PC-9 (cell line): Measurements from ENCODE around the gene ZNF516.
A peak's percentile ranks its signal among the peaks of the same experiment; 100 is the strongest.

Experiments used
- EZH2 ChIP-seq: fragments of 200-600 bp; sonication (generic); IDR thresholded peaks from 2 replicates; pipeline ENCODE4 v1.8.0; 2017; ENCODE audit warnings: antibody characterized with exemption, low read depth
- TF ChIP-seq, protein P1 (sequence below): fragments of 200-600 bp; sonication (generic); conservative IDR thresholded peaks from 2 replicates; pipeline ENCODE4 v1.6.1; 2017; ENCODE audit warnings: mixed run types, antibody characterized with exemption, mild to moderate bottlenecking, moderate library complexity

DNA sequence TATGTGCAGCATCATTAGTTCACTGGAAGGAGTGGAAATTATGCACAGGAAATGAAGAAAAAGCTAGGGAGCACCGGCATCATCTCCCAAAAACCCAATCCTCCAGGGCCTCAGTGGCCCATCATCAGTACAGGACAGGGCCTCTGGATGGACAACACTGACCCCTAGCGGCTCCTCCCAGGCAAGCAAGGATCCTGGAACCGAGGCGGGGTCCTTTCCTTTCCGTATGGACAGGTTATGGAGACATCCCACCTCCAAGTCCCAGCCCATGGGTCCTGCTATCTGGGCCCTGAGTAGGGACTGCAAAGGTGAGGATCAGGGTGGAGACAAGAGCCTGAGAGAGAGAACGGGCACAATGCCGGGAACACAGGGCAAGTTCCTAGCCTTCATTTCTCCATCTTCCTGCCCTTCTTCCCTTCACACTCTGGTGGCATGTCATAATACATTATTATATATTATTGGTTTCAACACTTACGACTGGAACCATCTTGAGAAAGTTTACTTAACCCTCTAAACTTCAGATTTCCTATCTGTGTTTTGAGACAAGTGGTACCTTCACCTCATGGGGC lies 68.2 kb downstream of the ZNF516 start:
- TF ChIP-seq, protein P1, sequence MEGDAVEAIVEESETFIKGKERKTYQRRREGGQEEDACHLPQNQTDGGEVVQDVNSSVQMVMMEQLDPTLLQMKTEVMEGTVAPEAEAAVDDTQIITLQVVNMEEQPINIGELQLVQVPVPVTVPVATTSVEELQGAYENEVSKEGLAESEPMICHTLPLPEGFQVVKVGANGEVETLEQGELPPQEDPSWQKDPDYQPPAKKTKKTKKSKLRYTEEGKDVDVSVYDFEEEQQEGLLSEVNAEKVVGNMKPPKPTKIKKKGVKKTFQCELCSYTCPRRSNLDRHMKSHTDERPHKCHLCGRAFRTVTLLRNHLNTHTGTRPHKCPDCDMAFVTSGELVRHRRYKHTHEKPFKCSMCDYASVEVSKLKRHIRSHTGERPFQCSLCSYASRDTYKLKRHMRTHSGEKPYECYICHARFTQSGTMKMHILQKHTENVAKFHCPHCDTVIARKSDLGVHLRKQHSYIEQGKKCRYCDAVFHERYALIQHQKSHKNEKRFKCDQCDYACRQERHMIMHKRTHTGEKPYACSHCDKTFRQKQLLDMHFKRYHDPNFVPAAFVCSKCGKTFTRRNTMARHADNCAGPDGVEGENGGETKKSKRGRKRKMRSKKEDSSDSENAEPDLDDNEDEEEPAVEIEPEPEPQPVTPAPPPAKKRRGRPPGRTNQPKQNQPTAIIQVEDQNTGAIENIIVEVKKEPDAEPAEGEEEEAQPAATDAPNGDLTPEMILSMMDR: peak; percentile 75
- TF ChIP-seq EZH2: no peak
